LNCAP (cell line): ENCODE measurements around the gene RTF1.

Source experiments
- TF ChIP-seq, protein P1 (sequence below): fragments of 450-650 bp; IDR thresholded peaks from 2 replicates; pipeline ENCODE4 v1.5.1; 2017; ENCODE audit warnings: mild to moderate bottlenecking

RTF1 gene

DNA sequence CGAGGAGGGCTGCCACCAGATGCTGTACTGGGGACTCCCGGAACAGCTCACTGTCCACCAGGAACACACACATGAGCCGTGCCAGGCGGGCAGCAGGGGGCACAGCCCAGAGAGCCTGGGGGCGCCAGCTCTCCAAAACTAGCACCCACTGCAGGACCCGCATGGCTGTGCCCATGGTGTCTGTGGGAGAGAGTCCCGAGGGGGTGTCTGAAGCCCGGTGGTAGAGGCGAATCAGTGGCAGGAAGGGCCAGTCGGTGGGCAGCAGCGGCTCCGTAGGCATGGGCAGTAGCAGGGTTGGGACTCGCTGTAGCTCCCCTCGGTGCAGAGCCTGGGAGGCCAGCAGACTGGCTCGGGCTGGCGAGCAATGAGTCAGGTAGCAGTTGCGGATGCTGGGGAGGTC, 103.7 kb downstream of the RTF1 start:
- TF ChIP-seq, protein P1, sequence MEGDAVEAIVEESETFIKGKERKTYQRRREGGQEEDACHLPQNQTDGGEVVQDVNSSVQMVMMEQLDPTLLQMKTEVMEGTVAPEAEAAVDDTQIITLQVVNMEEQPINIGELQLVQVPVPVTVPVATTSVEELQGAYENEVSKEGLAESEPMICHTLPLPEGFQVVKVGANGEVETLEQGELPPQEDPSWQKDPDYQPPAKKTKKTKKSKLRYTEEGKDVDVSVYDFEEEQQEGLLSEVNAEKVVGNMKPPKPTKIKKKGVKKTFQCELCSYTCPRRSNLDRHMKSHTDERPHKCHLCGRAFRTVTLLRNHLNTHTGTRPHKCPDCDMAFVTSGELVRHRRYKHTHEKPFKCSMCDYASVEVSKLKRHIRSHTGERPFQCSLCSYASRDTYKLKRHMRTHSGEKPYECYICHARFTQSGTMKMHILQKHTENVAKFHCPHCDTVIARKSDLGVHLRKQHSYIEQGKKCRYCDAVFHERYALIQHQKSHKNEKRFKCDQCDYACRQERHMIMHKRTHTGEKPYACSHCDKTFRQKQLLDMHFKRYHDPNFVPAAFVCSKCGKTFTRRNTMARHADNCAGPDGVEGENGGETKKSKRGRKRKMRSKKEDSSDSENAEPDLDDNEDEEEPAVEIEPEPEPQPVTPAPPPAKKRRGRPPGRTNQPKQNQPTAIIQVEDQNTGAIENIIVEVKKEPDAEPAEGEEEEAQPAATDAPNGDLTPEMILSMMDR, result no peak

DNA sequence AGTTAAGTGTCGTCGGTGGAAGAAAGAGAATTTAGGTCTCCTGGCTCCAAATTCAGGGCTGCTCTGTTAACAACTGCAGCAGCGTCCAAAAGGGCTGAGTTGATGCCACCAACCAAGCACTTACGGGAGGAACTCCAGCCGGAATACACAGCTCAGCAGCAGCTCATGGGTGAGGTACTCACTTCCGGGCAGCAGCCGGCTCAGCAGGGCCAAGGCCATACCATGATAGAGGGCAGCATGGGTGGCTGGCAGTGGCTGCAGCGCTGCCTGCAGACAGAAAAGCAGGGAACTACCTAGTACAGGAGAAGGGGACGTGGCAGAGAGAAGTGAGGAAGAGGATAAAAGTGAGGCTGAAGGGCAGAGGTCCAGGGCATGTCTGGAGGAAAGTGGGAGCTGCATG, 104.7 kb downstream of the RTF1 start:
- TF ChIP-seq, protein P1, result no peak

DNA sequence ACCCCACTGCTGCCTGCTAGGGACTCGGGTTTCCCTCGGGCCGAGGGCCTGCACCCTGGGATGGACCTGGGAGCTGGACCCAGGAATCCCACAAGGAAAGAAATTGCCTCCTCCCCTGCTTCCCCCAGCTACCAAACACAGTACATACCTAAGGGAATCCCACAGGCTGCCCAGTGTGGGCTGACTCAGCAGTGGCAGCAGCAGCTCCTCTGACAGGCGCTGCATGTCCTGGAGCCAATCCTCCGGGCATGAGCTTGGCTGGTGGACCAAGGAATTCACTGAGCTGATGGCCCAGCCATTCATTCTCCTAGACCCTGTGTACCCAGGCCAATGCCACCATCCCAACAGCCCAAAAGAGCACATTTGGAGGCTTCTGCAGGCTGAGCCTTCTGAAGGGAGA, 106.2 kb downstream of the RTF1 start:
- TF ChIP-seq, protein P1, result no peak

DNA sequence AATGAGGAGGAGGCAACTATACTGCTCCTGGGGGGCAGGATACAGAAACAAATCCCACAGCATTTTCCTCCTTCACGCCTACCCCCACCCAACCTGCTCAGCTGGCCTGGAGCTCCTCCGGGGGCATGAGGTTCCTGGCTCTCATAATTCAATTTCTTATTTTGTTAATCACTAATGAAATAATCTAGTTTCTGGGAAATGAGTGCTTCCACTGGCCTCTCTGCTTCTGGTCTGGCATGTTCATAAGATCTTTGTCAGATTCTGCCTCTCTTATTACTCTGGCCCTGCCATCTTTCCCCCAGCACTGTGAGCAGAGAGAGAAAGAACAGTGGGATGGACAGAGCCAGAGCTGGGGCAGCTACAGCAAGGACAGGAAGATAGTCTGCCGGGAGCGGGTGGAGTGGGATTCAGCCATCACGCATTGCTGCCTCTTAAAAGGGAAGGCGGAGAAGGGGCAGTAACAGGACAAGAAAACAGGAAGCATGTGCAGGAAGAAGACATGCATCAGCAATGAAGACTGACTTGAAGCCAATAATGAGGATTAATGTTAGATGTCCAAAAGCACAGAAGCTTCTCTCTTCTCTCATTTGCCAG, 113.6 kb downstream of the RTF1 start:
- TF ChIP-seq, protein P1, result no peak
